Hematopoietic multipotent progenitor cell treated with erythropoietin and hydrocortisone succinate and interleukin-3 and kit ligand, for 4 days (in vitro differentiated cells): ENCODE results near the gene CALD1.
"Not testable (repeated sequence)": the region's sequence is repeated elsewhere in the genome, so short reads cannot be mapped to it uniquely, and the experiment has no call there.

ENCODE experiments used
- DNase-seq: peaks from one replicate; pipeline ENCODE4 v3.0.0-alpha.2; 2015

CALD1 gene

GRCh38 chr7:134962270-134962780, 182.9 kb downstream of the CALD1 start:
- peak; percentile 11 for DNase-seq

- DNase-seq = no peak
Observed at GRCh38 chr7:134963036-134963435, 183.6 kb downstream of the CALD1 start.

- no peak for DNase-seq
Observed at GRCh38 chr7:134966691-134967090, 187.3 kb downstream of the CALD1 start.

GRCh38 chr7:134968110-134968509, 188.7 kb downstream of the CALD1 start:
- DNase-seq = no peak

- not testable (repeated sequence) for DNase-seq
Observed at GRCh38 chr7:134981645-134982044, 202.2 kb downstream of the CALD1 start.

- no peak for DNase-seq
Observed at GRCh38 chr7:134985894-134986362, 206.5 kb downstream of the CALD1 start.

- DNase-seq = peak; percentile 97
Observed at GRCh38 chr7:134986363-134987251, 207.2 kb downstream of the CALD1 start, which contains the start of gene AGBL3. AGBL3 (plus strand) TSS chr7:134986508; CDS start chr7:134987934, 1,426 bp downstream.

- no peak for DNase-seq
Observed at GRCh38 chr7:134988161-134988560, 208.7 kb downstream of the CALD1 start.

GRCh38 chr7:134991469-134992339, 212.3 kb downstream of the CALD1 start:
- no peak for DNase-seq

- no peak for DNase-seq
Observed at GRCh38 chr7:134992626-134993179, 213.3 kb downstream of the CALD1 start.

GRCh38 chr7:134993877-134994456, 214.5 kb downstream of the CALD1 start:
- no peak for DNase-seq

- no peak for DNase-seq
Observed at GRCh38 chr7:134995239-134996096, 216.0 kb downstream of the CALD1 start.

- no peak for DNase-seq
Observed at GRCh38 chr7:134996097-134996550, 216.7 kb downstream of the CALD1 start.

- no peak for DNase-seq
Observed at GRCh38 chr7:134997214-134997885, 217.9 kb downstream of the CALD1 start.

- DNase-seq = no peak
Observed at GRCh38 chr7:134999136-134999535, 219.7 kb downstream of the CALD1 start.

- DNase-seq = no peak
Observed at GRCh38 chr7:135001390-135002165, 222.1 kb downstream of the CALD1 start.

- no peak for DNase-seq
Observed at GRCh38 chr7:135012229-135012628, 232.8 kb downstream of the CALD1 start.
